Fibroblast of skin of right quadriceps (primary cell): ENCODE results near the gene RGL1.
A peak's percentile ranks its signal among the peaks of the same experiment; 100 is the strongest.
"Not testable (repeated sequence)": the region's sequence is repeated elsewhere in the genome, so short reads cannot be mapped to it uniquely, and the experiment has no call there.

ENCODE experiments used
- DNase-seq: peaks from one replicate; pipeline ENCODE4 v3.0.0-alpha.2; 2013

RGL1 gene

DNA sequence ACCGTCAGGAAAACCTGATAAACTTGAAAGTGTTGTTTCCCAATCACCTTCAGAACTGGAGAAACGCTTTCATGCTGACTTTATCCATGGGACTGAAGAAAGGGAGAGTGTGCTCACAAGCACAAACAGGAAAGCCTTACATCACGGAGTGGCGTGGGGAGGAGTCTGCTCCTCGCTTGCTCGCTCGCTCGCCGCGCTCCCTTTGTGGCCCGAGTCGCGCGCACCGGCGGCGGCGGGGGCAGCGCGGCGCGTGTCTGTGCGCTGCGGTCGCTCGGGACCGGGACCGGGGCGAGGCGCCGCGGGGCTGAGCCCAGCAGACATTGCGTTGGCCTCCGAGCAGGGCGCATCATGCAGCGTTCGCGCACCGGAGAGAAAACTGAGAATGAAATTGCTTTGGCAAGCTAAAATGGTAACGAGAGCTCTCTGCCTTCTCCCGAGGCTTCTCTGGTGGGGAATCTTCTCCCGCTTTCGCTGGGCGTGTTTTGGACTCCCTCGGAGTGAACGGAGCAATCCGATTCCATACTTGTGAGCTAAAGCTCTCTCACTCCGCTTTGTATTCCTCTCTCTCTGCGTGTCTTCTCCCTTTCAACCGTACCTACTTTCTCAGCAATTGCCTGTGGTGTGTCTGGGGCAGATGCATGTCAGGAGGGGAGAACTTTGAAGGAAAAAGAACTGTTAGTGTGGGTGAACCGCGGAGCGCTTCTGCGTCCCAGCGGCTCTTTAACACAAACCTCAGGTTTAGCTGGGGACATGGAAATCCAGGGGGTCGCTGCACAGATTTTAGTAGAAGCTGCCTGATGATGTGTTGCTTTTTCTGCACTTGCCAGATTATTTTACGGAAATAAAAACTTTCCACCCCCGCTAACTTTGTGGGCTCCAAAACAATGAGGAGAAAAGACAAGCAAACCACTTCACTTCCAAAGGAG, at the start of gene RGL1:
Gene RGL1, plus strand, starts transcription at position 205 of the 926 bp plus-strand sequence. Its CDS starts 178 bp downstream, at position 383.
- peak; percentile 62 for DNase-seq

GRCh38 chr1:183756326-183756725, 48.6 kb upstream of the RGL1 start:
- no peak for DNase-seq

DNA sequence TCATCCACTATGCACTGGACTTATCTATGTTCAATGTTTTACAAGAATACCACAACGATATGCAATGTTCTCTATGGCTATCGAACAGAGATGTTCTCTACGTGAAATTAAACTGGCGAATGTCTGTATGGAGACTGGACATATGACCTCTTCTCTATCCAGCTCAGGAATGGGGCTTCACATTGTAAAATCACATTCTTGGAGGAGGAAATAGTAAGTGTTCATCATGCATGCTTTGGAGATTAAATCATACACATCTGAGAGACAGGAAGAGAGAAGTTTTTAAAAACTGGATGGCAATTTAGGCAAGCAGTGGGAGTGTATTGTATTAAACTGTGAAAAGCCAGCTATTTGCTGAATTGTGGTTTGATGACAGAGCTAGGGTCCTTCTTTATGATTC, 47.9 kb upstream of the RGL1 start:
- DNase-seq: peak; percentile 84

DNA sequence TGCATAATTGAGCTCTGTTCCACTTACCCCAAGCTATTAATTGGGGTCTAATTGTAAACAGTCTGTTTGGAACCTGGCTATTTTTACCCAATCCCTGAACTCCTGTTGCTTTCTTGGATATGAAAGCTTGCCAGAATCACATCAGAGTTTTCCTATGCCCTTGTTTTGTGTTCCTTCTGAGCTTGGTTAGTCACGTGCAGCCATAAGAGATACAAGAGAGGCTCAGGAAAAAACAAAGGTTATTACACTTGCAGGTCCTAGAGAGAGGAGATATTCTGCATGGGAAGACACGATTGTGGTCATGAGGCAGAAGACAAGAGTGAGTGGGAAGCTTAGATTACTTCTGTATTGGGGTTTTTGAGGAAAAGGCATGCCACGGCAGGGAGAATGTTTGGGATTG, 46.0 kb upstream of the RGL1 start:
- no peak for DNase-seq

DNA sequence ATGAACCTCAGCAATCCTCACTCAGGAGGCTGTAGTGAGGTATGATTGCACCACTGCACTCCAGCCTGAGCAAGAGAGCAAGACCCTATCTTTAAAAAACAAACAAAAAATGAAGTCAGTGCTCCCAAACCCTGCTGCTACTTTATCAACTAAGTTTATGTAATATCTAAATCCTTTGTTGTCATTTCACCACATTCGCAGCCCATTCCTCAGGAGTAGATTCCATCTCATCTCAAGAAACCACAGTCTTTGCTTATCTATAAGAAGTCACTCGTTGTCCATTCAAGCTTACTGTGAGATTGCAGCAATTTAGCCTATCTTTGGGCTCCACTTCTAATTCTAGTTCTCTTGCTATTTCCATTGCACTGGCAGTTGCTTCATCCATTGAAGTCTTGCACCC, 44.3 kb upstream of the RGL1 start:
- no peak for DNase-seq

- DNase-seq: peak; percentile 60
Observed at GRCh38 chr1:183761871-183762270, 43.0 kb upstream of the RGL1 start.

- not testable (repeated sequence) for DNase-seq
Observed at GRCh38 chr1:183762856-183763255, 42.1 kb upstream of the RGL1 start.

DNA sequence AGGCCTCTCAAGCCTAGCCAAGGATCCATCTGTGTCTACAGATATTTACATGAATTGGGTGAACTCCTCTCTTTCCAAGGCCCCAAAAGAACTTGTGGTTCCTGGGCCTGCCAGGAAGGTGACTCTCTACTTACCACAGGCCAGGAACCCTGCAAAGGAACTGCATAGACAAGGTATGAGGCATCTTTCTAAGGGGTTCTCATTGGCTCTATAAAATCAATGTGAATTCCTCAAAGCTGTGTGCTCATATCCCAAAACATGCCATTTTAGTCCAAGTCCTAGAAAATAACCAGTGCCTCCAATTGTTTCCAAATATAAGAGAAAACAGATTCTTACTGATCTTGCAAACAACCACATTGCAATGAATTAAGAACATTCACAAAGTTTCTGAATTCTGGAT, 39.9 kb upstream of the RGL1 start:
- DNase-seq: peak; percentile 29

DNA sequence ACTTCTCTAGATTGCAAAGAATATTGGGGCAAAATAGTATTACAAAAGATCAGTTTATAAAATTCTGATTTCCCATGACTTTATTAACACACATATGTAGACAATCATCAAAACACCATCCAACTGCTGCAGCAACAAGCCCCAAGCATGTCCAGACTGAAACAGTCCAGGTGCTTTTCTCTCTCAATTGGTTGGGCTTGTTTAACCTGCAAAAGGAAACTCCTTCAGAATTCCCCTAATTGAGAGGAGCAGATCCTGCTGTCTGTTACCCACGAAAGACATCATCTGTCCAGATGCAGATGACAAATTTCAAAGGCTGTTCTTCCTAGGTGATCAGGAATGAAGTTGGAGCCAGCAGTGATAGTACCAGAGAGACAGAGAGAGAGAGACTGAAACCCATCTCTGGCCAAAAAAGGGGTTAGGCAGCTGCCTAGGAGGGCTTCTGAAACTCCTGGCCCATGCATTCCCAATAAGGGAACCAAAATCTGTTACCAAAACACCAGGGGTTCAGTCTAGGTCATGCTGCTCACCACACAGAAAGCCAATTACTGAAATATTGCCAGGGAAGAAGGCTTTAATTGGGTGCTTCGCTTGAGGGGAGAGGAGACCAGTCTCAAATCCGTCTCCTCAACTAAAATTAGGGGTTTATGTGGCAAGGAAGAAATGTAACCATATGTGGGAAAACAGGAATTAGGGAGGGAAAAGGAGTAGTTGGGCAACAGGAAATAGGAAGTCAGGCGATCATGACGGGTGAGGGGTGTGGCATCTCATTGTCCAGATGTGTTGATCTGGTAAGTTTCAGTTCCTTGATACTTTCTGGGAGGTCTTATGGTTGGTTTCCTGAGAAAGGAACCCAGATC, 34.7 kb upstream of the RGL1 start:
- no peak for DNase-seq

DNA sequence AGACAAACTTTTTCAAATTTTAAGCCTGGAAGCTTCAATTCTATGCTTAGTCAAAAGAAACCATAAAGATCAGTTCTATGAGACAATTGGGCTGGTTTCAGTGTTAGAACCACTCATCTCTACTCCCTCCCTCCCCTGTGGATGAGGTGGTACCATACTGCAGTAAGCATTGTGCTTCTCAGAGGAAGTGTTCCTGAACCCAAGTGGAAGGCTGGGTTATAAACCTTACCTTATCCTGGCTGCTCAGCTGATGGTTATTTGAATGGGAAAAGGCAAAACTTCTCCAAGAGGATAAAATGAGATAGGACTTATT, 34.1 kb upstream of the RGL1 start:
- DNase-seq: no peak

DNA sequence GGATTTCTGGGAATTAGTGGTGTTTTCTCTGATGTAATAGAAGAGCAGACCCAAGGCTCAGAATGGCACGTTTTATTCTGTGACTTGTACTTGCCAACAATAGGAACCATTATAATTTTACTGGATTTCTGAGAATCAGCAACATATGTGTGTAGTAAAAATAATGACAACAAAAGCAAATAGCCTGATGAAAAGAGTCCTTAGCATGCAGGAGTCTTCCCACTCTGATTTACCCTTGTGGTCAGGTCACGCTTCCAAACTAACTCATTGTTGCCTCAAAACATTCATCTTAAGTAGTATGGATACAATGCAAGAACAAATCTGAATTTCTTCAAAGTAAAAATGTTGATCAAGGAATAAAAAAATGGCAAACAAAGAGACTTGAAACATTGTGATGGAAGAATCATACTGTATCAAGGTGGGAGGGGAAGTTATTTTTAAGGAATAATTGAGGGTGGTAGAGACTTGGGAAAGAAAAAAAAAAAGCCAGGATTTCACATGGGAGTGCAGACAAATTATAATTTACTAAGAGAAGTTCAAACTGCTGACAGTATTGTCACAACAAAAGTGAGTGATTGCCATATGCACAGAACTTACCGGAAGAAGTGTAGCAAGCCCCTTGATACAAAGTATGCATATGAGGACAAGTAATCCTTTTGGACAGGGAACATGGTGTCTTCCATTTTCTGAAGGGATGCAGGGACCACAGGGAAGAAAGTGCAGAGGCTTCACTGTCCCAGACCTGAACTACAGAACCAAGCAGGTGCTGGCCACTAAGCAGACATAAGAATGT, 31.2 kb upstream of the RGL1 start:
- DNase-seq: no peak

DNA sequence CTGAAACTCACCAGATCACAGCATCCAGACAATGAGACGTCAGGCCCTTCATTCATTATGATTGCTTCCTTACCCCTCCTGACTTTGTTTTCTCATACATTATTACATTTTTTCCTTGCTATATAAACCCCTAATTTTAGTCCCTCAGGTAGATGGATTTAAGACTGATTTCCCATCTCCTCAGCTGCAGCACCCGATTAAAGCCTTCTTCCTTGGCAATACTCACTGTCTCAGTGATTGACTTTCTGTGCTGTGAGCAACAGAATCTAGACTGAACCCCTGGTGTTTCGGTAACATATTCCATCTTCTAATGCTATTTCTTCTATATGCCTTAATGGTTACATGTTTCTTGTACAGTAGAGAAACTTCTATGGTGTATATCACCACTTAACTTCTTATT, 30.0 kb upstream of the RGL1 start:
- no peak for DNase-seq

DNA sequence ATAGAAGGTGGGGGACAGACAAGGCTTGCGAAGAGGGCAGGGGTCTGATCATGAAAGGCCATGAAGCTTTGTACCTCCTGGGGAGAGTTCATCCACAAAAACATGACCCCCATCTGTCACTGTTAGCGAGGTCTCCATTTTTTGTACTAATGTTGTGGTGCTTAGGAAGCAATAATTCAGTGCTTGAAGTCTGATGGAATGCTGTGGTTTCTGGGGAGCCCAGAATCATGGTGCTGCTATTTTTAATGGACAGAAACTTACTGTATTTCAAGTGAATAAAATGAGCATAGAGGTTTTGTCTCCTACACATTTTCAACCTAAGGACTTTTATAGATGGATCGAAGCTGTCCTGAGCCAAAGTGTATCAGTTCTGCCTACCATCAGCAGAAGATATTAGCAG, 28.2 kb upstream of the RGL1 start:
- peak; percentile 66 for DNase-seq

DNA sequence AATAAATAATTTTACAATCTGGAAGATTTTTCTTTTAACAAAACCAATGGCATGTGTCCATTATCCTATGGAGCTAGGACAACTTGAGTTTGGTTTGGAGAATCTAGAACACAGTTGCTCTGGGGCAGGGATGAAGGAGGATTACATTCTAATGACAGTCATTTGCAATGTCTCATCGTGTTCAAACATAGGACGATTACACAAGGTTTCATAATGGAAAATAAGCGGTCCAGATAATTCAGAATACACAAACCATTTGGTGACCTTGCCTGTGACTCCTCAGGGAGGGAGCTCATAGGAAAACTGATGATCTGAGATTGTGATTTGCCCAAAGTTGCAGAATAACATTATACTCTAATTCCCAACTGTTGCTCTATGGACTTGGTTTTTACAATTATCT, 27.6 kb upstream of the RGL1 start:
- DNase-seq: peak; percentile 10

DNA sequence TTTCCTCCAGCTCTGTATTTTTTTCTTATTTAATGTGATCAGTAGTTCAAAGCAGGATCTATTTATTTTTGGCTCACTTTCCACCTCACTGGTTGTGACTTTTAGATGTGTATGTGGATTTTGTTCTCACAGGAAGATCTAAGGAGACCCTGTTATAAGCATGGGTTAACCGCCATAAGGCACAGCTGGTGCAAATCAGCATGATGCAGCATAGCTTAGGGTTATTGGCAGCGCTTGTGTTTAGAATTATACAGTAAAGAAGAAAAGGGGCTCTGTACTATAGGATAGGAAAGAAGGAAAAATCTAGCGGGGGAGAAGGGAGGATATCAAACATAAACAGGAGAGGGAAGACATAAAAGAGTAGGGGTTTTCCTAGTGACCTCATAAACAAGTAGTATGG, 26.9 kb upstream of the RGL1 start:
- DNase-seq: no peak

- DNase-seq: no peak
Observed at GRCh38 chr1:183778568-183779433, 26.1 kb upstream of the RGL1 start.

DNA sequence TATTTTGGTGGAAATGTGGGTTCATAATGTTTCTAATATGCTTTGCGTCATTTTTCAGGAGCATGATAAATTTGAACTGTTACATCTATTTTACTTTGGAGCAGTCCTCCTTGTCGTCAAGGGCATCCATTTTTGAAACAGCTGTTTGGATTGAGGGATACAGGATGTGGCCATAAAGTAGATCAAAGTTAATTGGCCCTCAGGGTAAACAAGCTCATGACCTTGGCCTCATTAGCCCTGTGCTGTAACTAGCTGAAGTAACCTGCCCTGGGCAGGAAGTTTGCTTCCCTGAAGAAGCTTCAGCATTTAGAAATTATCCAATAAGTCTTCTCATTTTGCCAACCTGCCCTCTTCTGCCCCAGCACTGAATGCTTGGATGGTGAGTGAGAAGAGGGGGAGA, 24.8 kb upstream of the RGL1 start:
- DNase-seq: no peak

DNA sequence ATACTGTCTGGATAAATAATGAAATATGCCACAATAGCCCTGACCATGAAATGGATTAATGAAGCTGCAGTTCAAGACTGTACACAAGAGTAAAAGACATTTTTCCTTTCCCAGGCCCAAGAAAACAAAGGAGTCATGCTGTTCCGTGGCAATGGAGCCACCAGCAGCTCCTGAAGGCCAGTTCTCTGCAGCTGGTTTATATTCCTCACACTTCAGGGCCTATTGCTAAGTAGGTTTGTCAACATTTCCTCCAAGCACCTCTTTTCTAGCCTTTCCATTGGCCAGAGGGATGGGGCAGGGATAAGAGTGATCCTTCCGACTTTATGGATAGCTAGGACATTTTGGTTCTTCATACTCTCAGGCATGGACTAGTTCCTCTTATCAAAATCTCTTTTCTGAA, 24.2 kb upstream of the RGL1 start:
- DNase-seq: no peak

DNA sequence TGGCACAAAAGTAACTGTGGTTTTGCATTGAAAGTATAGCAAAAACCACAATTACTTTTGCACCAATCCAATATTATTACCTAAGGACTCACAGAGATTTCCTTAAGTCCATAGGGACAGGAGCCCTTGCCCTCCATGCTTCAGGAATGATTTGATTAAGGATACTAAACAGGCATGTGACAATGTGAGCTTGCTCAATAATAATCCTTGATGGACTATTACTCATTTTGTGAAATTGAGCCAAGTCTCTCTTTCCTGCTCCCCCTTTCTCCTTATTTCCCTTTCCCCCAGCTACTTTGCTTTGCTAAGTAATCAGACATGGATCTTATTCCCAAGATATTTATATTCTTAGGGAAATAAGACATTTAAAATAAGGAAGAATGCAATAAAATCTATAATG, 21.6 kb upstream of the RGL1 start:
- peak; percentile 62 for DNase-seq

GRCh38 chr1:183783767-183784637, 20.9 kb upstream of the RGL1 start:
- DNase-seq: peak; percentile 87

GRCh38 chr1:183785921-183786320, 19.0 kb upstream of the RGL1 start:
- DNase-seq: not testable (repeated sequence)
